Uterus (tissue), 2 donors: ENCODE data around the gene CHCHD4.

Experiments
- CTCF ChIP-seq, 4 experiments: fragments of 200-600 bp in 2 of 4; fragments of 450-650 bp in 2 of 4; sonication (generic) in 2 of 4; IDR thresholded peaks; one replicate each; pipeline ENCODE4 v1.5.1; 2016 to 2019; ENCODE audit warnings: antibody characterized with exemption in 4 of 4, mild to moderate bottlenecking in 2 of 4, moderate library complexity in 1 of 4
- POLR2A ChIP-seq, 2 donors: fragments of 450-650 bp; IDR thresholded peaks; one replicate each; pipeline ENCODE4 v1.6.1; 2016; ENCODE audit warnings: antibody characterized with exemption in 2 of 2, mild to moderate bottlenecking in 1 of 2, moderate library complexity in 1 of 2

GRCh38 chr3:14145236-14145635 lies 20.6 kb upstream of the CHCHD4 start:
- TF ChIP-seq CTCF (IDR thresholded peaks at IDR 0.05): no peak
- no peak for TF ChIP-seq POLR2A (IDR thresholded peaks at IDR 0.05)
